WERI-Rb-1 (cell line): ENCODE data around the gene MDGA2.
"Not testable (repeated sequence)": the region's sequence is repeated elsewhere in the genome, so short reads cannot be mapped to it uniquely, and the experiment has no call there.

Experiments
- DNase-seq: peaks from one replicate; pipeline ENCODE4 v3.0.0-alpha.2; 2020
- H3K27ac ChIP-seq: fragments of 250-450 bp; sonication (Bioruptor Pico); 2 replicates; pipeline ENCODE4 v1.5.1; 2020; ENCODE audit warnings: mild to moderate bottlenecking, moderate library complexity
- H3K27me3 ChIP-seq: fragments of 250-450 bp; sonication (Bioruptor Pico); 2 replicates; pipeline ENCODE4 v1.5.1; 2021; ENCODE audit warnings: mild to moderate bottlenecking, low read depth, moderate library complexity; ENCODE audit not compliant: insufficient read depth, severe bottlenecking
- H3K36me3 ChIP-seq: fragments of 250-450 bp; sonication (Bioruptor Pico); 2 replicates; pipeline ENCODE4 v1.5.1; 2020; ENCODE audit warnings: mild to moderate bottlenecking, moderate library complexity
- H3K4me3 ChIP-seq: 2 replicates; pipeline ENCODE4 v1.5.1; 2011; ENCODE audit warnings: low read depth, mild to moderate bottlenecking, control low read depth, low read length
- H3K9me3 ChIP-seq: fragments of 250-450 bp; sonication (Bioruptor Pico); 2 replicates; pipeline ENCODE4 v1.5.1; 2021; ENCODE audit warnings: mild to moderate bottlenecking, moderate library complexity; ENCODE audit not compliant: severe bottlenecking
- CTCF ChIP-seq: IDR thresholded peaks from 2 replicates; pipeline ENCODE4 v1.5.1; 2011; ENCODE audit warnings: low read depth, mild to moderate bottlenecking, control low read depth, inconsistent platforms, low read length

The MDGA2 gene

GRCh38 chr14:47658041-47658440 lies 17.4 kb downstream of the MDGA2 start:
- H3K36me3 ChIP-seq = no peaks in the 10 kb centered on the region
- DNase-seq = no peak
- no peak overlapping the region for H3K4me3 ChIP-seq
- H3K27me3 ChIP-seq = no peaks in the 10 kb centered on the region
- no peaks in the 10 kb centered on the region for H3K9me3 ChIP-seq
- H3K27ac ChIP-seq = no peak overlapping the region
- no peak for TF ChIP-seq CTCF

GRCh38 chr14:47657143-47657542 lies 18.3 kb downstream of the MDGA2 start:
- no peak for TF ChIP-seq CTCF
- H3K9me3 ChIP-seq = no peaks in the 10 kb centered on the region
- H3K27ac ChIP-seq = no peak overlapping the region
- no peaks in the 10 kb centered on the region for H3K36me3 ChIP-seq
- H3K4me3 ChIP-seq = no peak overlapping the region
- no peaks in the 10 kb centered on the region for H3K27me3 ChIP-seq
- no peak for DNase-seq

GRCh38 chr14:47651337-47651736 lies 24.1 kb downstream of the MDGA2 start:
- TF ChIP-seq CTCF = no peak
- no peak overlapping the region for H3K4me3 ChIP-seq
- H3K27me3 ChIP-seq = no peaks in the 10 kb centered on the region
- H3K36me3 ChIP-seq = no peaks in the 10 kb centered on the region
- no peaks in the 10 kb centered on the region for H3K9me3 ChIP-seq
- H3K27ac ChIP-seq = no peak overlapping the region
- no peak for DNase-seq

- H3K27me3 ChIP-seq = no peaks in the 10 kb centered on the region
- no peak for DNase-seq
- H3K27ac ChIP-seq = no peak overlapping the region
- no peaks in the 10 kb centered on the region for H3K9me3 ChIP-seq
- TF ChIP-seq CTCF = no peak
- no peaks in the 10 kb centered on the region for H3K36me3 ChIP-seq
- no peak overlapping the region for H3K4me3 ChIP-seq
Observed at GRCh38 chr14:47637753-47638152, 37.7 kb downstream of the MDGA2 start.

GRCh38 chr14:47626151-47627035 lies 49.0 kb downstream of the MDGA2 start:
- no peaks in the 10 kb centered on the region for H3K27me3 ChIP-seq
- H3K9me3 ChIP-seq = no peaks in the 10 kb centered on the region
- DNase-seq = no peak
- no peak for TF ChIP-seq CTCF
- H3K4me3 ChIP-seq = no peak overlapping the region
- no peaks in the 10 kb centered on the region for H3K36me3 ChIP-seq
- no peak overlapping the region for H3K27ac ChIP-seq

GRCh38 chr14:47624126-47624525 lies 51.3 kb downstream of the MDGA2 start:
- not testable (repeated sequence) for H3K9me3 ChIP-seq, DNase-seq, H3K4me3 ChIP-seq, H3K36me3 ChIP-seq, H3K27ac ChIP-seq, H3K27me3 ChIP-seq
